HG02571 (cell line): Measurements from ENCODE around the gene SUSD2.
"Not testable (repeated sequence)": the region's sequence is repeated elsewhere in the genome, so short reads cannot be mapped to it uniquely, and the experiment has no call there.

ENCODE experiments used
- ATAC-seq: cut with Tn5 transposase; IDR thresholded peaks from one replicate; pipeline ENCODE4 v1.9.1; 2021; ENCODE audit warnings: mild to moderate bottlenecking, moderate library complexity; ENCODE audit not compliant: unreplicated experiment

SUSD2 gene

DNA sequence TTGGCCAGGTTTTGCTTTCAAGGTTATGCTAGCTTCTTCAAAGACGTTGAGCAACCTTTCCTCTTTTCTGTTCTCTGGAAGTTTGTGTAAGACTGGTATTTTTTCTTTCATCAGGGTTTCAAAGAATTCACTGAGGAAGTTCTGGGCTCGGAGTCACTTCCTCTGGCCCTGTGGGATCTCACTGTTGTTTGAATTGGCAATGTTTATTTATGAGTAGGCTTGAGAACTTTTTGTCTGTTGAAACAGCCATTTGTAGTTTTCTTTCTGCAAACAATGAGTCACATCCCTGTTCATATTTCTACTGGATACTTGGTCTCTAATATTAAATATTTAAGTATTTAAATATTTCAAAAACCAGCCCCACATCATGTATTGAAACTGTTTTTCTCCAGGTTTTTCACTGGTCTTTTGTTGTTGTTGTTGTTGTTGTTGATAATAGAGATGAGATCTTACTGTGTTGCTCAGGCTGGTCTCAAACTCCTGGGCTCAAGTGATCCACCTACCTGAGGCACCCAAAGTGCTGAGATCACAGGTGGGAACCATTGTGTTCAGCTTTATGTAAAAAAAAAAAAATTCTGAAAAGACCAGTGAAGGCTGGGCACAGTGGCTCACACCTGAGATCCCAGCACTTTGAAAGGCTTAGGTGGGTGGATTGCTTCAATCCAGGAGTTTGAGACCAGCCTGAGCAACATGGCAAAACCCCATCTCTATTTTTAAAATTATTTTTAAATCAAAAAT, 26.9 kb downstream of the SUSD2 start:
- no peak for ATAC-seq

- ATAC-seq, result no peak
Observed at GRCh38 chr22:24209016-24209415, 27.7 kb downstream of the SUSD2 start.

DNA sequence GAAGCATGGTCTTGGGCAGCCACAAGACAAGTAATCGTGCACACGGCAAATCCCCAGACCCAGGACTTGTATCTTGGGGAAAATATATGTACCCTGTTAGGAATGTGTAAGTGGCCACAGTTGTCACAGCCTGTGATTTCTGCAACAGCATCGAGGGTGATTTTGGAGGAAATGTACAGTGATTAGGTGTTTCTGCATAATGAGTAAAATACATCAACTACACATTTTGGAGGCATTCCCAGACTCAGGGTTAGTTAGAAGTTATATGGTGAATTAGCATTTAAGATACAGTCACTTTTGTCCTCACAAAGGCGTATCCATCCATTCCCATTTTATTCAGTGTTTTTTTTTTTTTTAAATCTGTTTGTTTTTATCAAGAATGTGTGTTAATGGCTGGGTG, 28.4 kb downstream of the SUSD2 start:
- no peak for ATAC-seq

- ATAC-seq, result not testable (repeated sequence)
Observed at GRCh38 chr22:24210409-24210808, 29.1 kb downstream of the SUSD2 start.

GRCh38 chr22:24211716-24212115, 30.4 kb downstream of the SUSD2 start:
- ATAC-seq, result not testable (repeated sequence)

- not testable (repeated sequence) for ATAC-seq
Observed at GRCh38 chr22:24213111-24213510, 31.8 kb downstream of the SUSD2 start.

DNA sequence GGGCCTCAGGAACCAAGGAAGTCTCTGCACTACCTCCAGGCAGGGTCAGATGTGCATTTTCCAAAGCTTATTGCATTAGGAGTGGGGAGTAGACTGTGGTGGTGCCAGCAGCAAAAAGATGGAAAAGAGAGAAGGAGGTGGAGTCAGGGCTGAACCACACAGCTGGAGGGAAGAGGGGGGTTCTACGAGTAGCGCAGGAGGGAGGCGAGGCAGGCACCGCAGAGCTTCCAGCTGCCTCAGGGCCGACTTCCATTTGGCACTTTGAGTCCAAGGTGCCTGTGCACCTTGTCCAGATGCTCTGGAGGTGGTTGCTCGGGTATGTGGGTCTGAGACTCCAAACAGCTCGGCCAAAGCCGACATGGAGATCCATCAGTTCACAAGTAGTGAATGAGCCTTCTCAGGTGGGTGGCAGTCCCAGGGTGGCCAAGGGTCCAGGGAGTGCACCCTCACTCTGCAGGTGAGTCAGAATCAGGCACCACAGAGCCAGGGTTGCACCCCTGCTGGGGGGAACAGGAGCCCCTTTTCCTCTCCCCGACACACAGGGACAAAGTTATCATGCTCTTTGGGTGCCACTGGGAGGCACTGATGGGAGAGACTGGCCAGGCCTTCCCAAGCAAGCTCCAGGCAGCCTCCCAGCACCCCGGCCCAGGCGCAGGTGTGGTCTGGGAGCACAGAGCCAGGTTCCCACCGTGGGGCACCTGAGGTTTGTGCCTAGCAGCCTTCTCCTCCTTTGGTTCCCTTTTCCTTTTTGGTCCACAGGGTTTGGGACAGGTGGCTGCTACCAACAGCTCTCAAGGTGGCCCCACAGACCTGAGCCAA, 33.4 kb downstream of the SUSD2 start:
- no peak for ATAC-seq

- no peak for ATAC-seq
Observed at GRCh38 chr22:24216541-24217209, 35.4 kb downstream of the SUSD2 start.

GRCh38 chr22:24217384-24217783, 36.1 kb downstream of the SUSD2 start:
- no peak for ATAC-seq

- no peak for ATAC-seq
Observed at GRCh38 chr22:24219750-24220149, 38.5 kb downstream of the SUSD2 start.

DNA sequence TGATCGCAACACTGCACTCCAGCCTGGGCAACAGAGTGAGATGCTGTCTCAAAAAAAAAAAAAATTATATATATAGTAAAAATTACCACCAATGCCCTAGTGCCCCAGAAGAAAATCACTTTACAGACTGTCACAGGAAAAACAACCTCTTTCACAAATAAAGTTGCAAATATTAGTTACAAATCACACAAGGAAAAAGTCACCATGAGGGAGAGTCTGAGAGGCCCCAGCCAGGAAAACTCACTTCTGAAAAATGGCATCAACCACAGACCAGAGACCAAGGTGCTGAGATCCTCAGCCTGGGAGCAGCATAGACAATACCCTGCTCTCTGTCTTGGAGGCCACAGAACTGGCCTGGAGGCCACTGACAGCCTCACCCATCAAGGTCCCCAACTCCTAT, 43.2 kb downstream of the SUSD2 start:
- ATAC-seq, result no peak

DNA sequence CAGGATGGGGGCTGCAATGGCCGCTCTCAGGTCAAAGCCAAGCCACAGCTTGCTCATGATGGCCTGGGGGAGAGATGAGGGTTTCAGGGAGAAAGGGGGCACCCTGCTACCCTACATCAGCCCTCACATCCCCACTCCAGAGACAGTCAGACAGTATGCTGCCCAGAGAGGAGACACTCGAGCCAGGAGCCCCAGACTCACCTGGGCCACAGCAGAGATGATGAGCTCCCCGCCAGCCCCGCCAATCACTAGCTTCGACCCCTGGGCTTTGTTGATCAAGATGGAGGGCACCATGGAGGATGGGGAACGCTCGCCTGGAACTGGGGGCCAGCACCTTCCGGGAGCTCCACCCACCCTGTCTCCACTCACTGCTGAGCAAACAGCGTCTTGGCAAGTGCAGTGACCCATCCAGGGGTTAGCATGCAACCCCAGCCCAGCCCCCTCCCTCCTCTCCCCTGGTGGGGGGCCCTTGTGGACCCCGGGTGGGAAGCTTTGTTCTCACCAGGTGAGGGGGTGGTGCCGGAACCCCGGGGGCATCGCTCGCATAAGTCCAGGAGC, 43.8 kb downstream of the SUSD2 start:
- ATAC-seq, result no peak

DNA sequence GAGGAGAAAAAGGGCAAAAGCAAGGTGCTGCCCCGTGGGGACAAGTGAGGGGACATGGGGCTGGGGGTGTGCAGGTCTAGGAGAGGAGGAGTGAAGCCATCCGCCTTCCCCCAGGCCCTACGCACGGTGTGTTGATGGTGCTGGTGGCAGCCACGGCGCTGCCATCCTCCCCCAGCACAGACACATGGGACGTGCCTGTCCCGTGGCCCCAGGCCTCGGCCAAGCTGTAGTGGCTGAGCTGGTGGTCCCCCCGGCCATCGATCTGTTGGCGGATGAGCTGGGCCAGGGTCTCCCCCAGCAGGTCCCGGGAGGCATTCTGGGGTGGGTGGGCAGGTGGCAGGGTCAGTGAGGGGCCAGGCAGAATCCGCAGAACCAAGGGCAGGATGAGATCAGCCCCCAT, 44.7 kb downstream of the SUSD2 start:
- no peak for ATAC-seq

GRCh38 chr22:24230911-24231656, 49.8 kb downstream of the SUSD2 start:
- no peak for ATAC-seq

GRCh38 chr22:24231706-24232105, 50.4 kb downstream of the SUSD2 start:
- no peak for ATAC-seq

- no peak for ATAC-seq
Observed at GRCh38 chr22:24232124-24232523, 50.8 kb downstream of the SUSD2 start.

DNA sequence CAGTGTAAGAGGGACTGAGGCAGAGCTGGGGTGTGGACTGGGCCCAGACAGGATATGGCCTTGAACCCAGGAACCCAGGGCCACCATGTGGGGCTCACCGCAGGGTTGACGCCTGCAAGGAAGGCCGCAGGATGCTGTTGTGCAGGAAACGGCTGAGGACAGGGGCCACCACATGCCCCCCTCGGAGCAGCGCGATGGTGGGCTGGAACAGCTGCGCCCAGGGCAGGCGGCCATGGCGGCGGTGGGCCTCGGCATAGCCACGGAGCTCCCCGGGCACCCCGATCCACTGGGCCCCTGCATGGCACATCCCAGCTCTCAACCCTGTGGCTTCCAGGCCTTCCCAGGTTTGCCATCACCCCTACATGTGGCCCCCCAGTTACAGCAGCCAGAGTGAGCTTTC, 51.4 kb downstream of the SUSD2 start:
- no peak for ATAC-seq

GRCh38 chr22:24233235-24233634, 51.9 kb downstream of the SUSD2 start:
- ATAC-seq, result no peak

DNA sequence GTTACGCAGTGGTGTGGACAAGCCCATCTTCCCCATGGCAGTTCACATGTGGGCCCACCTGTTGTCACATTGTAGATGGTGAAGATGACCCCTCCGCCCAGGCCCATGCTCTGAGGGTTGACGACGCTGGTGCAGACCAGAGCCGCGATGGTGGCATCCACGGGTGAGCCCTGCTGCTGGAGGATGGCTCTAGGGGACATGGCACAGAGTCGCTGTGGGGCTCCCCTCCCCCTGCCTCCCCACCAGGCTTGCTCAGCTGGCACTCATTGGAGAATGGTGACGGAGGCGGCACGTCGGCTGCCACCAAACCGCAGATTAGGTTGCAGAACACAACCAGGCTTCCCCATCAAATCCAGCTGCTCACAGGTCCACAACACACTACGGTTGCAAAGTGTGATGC, 52.5 kb downstream of the SUSD2 start:
- no peak for ATAC-seq

GRCh38 chr22:24235315-24235714, 54.0 kb downstream of the SUSD2 start:
- ATAC-seq, result no peak

DNA sequence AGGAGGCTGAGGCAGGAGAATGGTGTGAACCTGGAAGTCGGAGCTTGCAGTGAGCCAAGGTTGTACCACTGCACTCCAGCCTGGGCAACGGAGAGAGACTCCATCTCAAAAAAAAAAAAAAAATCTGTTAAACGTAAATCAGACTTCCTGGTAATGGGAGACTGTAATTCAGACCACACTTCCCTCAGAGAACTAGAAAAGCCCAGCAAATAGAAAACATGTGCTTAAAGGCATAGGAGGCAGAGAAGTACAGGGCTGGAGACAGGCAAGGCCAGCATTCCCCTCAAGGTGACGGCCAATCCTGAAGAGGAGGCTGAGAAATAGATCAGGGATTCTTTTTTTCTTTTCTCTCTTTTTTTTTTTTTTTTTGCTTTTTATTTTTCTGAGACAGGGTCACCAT, 55.4 kb downstream of the SUSD2 start:
- ATAC-seq, result no peak
